ENCODE results near the gene INO80.

The INO80 gene

DNA sequence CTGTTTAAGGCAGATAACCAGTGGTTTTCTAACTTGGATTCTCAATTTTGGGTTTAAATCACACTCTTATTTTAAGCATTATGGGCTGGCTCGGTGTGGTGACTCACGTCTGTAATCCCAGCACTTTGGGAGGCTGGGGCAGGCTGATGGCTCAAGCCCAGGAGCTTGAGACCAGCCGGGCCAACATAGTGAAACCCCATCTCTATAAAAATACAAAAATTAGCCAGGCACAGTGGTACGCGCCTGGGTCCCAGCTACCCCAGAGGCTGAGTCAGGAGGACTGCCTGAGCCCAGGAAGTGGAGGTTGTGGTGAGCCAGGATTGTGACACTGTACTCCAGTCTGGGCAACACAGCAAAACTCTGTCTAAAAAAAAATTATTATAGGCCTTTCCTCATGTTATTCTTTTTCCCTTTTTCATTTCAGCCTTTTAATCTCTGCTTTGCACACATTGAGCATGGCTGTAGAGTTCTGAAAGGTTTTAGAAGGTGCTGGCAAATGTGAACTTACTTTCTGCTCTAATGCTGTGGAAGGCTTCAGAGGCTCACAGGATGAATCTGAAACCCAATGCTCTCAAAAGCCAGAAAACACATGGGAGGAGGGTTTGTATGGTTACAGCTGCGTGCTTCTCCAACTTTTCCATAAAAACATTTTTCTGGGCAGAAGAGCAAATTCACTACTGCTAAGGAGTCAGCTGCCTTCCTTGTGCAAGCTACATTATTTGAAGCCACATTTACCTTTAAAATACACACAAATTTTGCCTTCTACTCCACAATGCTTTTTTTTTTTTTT lies 130.3 kb downstream of the INO80 start:
- Histone ChIP-seq H3K27ac (ENCODE audit: low read length) (no peak overlapping the region), H3K4me3 (ENCODE audit: low read length in 2 of 2) (no peak overlapping the region), H3K9ac (ENCODE audit: low read length in 2 of 2) (no peak overlapping the region), H3K27me3 (ENCODE audit: control insufficient read depth in 1 of 2, insufficient read depth in 2 of 2, low read length in 2 of 2) (no peaks in the 10 kb centered on the region), H3K36me3 (ENCODE audit: control insufficient read depth in 2 of 2, insufficient read depth in 2 of 2, low read length in 2 of 2) (peaks cover 60 to 61% of the 10 kb centered on the region in 2 donors), H3K9me3 (ENCODE audit: control insufficient read depth in 2 of 2, low read length in 2 of 2) (no peaks in the 10 kb centered on the region), H3K4me1 (ENCODE audit: control insufficient read depth, insufficient read depth, low read length) (no peaks in the 10 kb centered on the region)

DNA sequence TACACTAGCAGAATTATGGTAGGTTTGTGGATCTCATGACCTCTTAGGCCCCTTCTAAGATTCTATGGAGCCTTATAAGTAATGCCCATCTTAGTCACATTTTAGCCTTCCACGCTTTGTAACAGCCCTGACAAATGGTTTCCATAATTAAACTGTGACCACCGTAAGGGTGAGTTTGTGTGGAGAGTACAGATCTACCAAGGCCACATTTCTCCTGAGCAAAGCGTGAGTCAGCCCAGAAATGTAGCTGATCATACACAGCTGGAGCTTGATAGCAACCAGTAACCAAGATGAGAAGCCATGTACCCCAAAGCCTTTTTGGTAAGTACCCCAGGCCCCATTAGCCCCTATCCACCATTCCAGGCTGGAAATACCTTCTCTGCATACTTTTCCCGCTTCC lies 131.1 kb downstream of the INO80 start:
- Histone ChIP-seq H3K27me3 (ENCODE audit: control insufficient read depth in 1 of 2, insufficient read depth in 2 of 2, low read length in 2 of 2) (no peaks in the 10 kb centered on the region), H3K27ac (ENCODE audit: low read length) (no peak overlapping the region), H3K9ac (ENCODE audit: low read length in 2 of 2) (no peak overlapping the region), H3K36me3 (ENCODE audit: control insufficient read depth in 2 of 2, insufficient read depth in 2 of 2, low read length in 2 of 2) (peaks cover 62 to 68% of the 10 kb centered on the region in 2 donors), H3K4me3 (ENCODE audit: low read length in 2 of 2) (no peak overlapping the region), H3K4me1 (ENCODE audit: control insufficient read depth, insufficient read depth, low read length) (no peaks in the 10 kb centered on the region), H3K9me3 (ENCODE audit: control insufficient read depth in 2 of 2, low read length in 2 of 2) (no peaks in the 10 kb centered on the region)

DNA sequence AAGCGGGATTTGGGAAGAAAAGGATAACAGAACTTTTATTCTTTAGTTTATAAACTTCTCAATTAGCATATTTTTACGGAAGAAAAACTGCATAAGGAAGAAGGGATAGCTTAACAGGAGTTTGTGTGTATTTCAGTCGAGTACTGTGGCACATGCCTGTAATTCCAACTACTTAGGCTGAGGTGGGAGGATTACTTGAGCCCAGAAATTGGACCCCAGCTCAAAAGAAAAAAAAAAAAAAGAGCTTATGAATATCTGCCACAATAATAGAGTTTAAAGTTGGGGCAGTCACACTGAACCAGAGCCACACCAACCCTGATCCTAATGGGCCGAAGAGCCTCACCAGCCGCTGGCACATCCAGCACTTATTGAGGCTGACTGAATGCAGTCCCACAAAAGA lies 131.7 kb downstream of the INO80 start:
- H3K9ac ChIP-seq (ENCODE audit: low read length in 2 of 2): no peak overlapping the region
- H3K36me3 ChIP-seq (ENCODE audit: control insufficient read depth in 2 of 2, insufficient read depth in 2 of 2, low read length in 2 of 2): peaks cover 68 to 73% of the 10 kb centered on the region in 2 donors
- H3K9me3 ChIP-seq (ENCODE audit: control insufficient read depth in 2 of 2, low read length in 2 of 2): no peaks in the 10 kb centered on the region
- H3K4me1 ChIP-seq (ENCODE audit: control insufficient read depth, insufficient read depth, low read length): no peaks in the 10 kb centered on the region
- H3K27me3 ChIP-seq (ENCODE audit: control insufficient read depth in 1 of 2, insufficient read depth in 2 of 2, low read length in 2 of 2): no peaks in the 10 kb centered on the region
- no peak overlapping the region for H3K4me3 ChIP-seq (ENCODE audit: low read length in 2 of 2)
- no peak overlapping the region for H3K27ac ChIP-seq (ENCODE audit: low read length)

DNA sequence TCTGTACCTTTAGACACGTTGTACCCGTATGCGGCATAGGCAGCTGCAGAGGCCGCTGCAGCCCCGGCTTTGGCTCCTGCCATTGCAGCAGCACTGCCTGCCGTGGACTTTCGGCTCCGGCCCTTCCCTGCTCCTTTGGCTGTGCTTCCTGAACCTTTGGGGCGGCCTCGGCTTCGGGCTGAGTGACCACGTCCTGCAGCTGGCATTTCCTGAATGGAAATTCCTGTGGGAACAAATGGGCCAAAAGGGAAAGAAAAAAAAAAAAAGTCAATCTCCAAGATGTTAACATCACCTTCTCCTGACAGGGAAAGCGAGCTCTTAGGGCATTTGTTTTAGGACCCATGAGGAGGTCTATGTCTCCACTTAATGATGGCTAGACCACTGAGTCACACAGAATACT lies 133.2 kb downstream of the INO80 start:
- H3K4me3 ChIP-seq (ENCODE audit: low read length in 2 of 2): no peak overlapping the region
- no peaks in the 10 kb centered on the region for H3K4me1 ChIP-seq (ENCODE audit: control insufficient read depth, insufficient read depth, low read length)
- no peaks in the 10 kb centered on the region for H3K27me3 ChIP-seq (ENCODE audit: control insufficient read depth in 1 of 2, insufficient read depth in 2 of 2, low read length in 2 of 2)
- H3K9ac ChIP-seq (ENCODE audit: low read length in 2 of 2): no peak overlapping the region
- no peaks in the 10 kb centered on the region for H3K9me3 ChIP-seq (ENCODE audit: control insufficient read depth in 2 of 2, low read length in 2 of 2)
- no peak overlapping the region for H3K27ac ChIP-seq (ENCODE audit: low read length)
- peaks cover 72 to 79% of the 10 kb centered on the region in 2 donors for H3K36me3 ChIP-seq (ENCODE audit: control insufficient read depth in 2 of 2, insufficient read depth in 2 of 2, low read length in 2 of 2)

DNA sequence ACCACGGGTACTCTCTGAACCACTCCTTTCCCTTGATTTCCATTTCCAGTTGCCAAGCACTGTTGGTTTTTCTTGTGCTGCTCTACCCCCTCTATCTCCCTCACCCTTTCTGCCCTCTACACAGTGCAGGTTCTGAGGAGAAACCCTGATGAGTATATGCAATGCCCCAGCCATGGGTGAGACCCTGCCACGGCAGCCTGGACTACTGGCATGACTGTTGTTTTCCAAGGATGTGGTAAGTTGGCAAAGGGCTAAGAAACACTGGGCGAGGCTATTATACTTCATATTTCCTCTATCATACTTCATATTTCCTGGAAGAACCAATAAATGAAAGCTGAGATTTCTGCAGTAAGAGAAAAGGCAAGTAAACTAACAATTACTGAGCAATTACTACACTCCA lies 134.9 kb downstream of the INO80 start:
- Histone ChIP-seq H3K9me3 (ENCODE audit: control insufficient read depth in 2 of 2, low read length in 2 of 2) (no peaks in the 10 kb centered on the region), H3K27ac (ENCODE audit: low read length) (no peak overlapping the region), H3K9ac (ENCODE audit: low read length in 2 of 2) (no peak overlapping the region), H3K36me3 (ENCODE audit: control insufficient read depth in 2 of 2, insufficient read depth in 2 of 2, low read length in 2 of 2) (peaks cover 69 to 75% of the 10 kb centered on the region in 2 donors), H3K27me3 (ENCODE audit: control insufficient read depth in 1 of 2, insufficient read depth in 2 of 2, low read length in 2 of 2) (no peaks in the 10 kb centered on the region), H3K4me3 (ENCODE audit: low read length in 2 of 2) (no peak overlapping the region), H3K4me1 (ENCODE audit: control insufficient read depth, insufficient read depth, low read length) (no peaks in the 10 kb centered on the region)

DNA sequence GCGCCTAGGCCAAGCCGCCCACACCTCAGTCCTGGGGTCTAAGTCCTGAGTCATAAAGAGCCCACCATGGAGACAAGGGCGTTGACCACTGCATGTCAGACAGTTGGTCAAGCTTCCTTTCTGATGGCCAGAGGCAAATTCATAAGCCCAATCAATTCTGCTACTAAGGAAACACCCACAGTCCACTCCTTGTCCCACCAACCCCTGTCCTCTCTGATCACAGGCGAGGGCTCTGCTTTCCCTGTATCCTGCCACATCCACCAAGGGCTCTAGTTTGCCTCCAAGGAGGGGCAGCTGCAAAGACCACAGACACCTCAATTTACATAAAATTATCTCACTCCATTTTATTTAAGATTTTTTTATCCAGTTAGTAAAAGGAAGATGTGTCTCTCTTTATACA lies 137.5 kb downstream of the INO80 start:
- Histone ChIP-seq H3K27ac (ENCODE audit: low read length) (no peak overlapping the region), H3K9ac (ENCODE audit: low read length in 2 of 2) (no peak overlapping the region), H3K9me3 (ENCODE audit: control insufficient read depth in 2 of 2, low read length in 2 of 2) (no peaks in the 10 kb centered on the region), H3K27me3 (ENCODE audit: control insufficient read depth in 1 of 2, insufficient read depth in 2 of 2, low read length in 2 of 2) (no peaks in the 10 kb centered on the region), H3K4me3 (ENCODE audit: low read length in 2 of 2) (no peak overlapping the region), H3K4me1 (ENCODE audit: control insufficient read depth, insufficient read depth, low read length) (peaks cover 5% of the 10 kb centered on the region), H3K36me3 (ENCODE audit: control insufficient read depth in 2 of 2, insufficient read depth in 2 of 2, low read length in 2 of 2) (peaks cover 50 to 54% of the 10 kb centered on the region in 2 donors)

DNA sequence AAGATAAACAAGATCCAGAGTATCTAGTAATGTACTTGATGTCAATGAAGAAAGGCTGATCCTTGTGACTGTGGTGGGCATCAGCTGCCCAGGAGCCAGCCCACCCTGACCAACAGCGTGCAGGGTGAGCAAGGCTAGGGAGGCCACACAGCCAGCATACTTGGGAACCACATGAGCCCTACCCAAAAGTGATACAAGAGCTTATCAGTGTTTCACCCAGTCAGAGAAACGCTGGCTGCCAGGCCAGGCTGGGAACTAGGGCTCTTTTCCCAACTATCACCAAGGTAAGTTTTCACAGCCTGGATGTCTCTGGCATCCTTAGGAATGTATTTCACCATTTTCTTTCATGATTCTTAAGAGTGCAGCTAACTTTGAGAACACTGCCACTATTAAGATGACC lies 137.9 kb downstream of the INO80 start:
- Histone ChIP-seq H3K9me3 (ENCODE audit: control insufficient read depth in 2 of 2, low read length in 2 of 2) (no peaks in the 10 kb centered on the region), H3K36me3 (ENCODE audit: control insufficient read depth in 2 of 2, insufficient read depth in 2 of 2, low read length in 2 of 2) (peaks cover 47 to 50% of the 10 kb centered on the region in 2 donors)

DNA sequence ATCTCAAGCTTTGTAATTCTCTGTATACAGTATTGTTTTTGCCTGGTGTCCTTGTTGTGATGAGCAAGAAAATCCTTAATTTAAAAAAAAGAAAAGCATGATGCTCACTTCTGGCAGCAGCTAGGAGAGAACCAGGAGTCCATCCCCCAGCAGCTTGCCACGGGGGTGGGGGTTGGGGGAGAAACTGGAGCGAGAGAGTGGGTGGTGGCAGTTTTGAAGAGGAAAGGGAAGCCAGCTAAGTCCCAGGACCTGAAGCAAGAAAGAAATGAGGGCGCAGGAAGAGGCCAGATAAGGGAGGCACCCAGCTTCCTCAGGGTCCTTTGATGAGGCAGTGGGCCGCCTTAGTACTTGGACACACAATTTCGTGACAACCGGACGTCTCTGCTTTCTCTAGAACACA lies 139.3 kb downstream of the INO80 start:
- Histone ChIP-seq H3K9me3 (ENCODE audit: control insufficient read depth in 2 of 2, low read length in 2 of 2) (no peaks in the 10 kb centered on the region), H3K4me3 (ENCODE audit: low read length in 2 of 2) (no peak overlapping the region), H3K4me1 (ENCODE audit: control insufficient read depth, insufficient read depth, low read length) (peaks cover 5% of the 10 kb centered on the region), H3K27me3 (ENCODE audit: control insufficient read depth in 1 of 2, insufficient read depth in 2 of 2, low read length in 2 of 2) (no peaks in the 10 kb centered on the region), H3K36me3 (ENCODE audit: control insufficient read depth in 2 of 2, insufficient read depth in 2 of 2, low read length in 2 of 2) (peaks cover 34 to 39% of the 10 kb centered on the region in 2 donors), H3K9ac (ENCODE audit: low read length in 2 of 2) (no peak overlapping the region), H3K27ac (ENCODE audit: low read length) (no peak overlapping the region)

More for the DNA sequence above, 137.9 kb downstream of the INO80 start:
- Histone ChIP-seq H3K4me1 (ENCODE audit: control insufficient read depth, insufficient read depth, low read length) (peaks cover 5% of the 10 kb centered on the region), H3K27me3 (ENCODE audit: control insufficient read depth in 1 of 2, insufficient read depth in 2 of 2, low read length in 2 of 2) (no peaks in the 10 kb centered on the region), H3K9ac (ENCODE audit: low read length in 2 of 2) (no peak overlapping the region), H3K4me3 (ENCODE audit: low read length in 2 of 2) (no peak overlapping the region), H3K27ac (ENCODE audit: low read length) (no peak overlapping the region)

DNA sequence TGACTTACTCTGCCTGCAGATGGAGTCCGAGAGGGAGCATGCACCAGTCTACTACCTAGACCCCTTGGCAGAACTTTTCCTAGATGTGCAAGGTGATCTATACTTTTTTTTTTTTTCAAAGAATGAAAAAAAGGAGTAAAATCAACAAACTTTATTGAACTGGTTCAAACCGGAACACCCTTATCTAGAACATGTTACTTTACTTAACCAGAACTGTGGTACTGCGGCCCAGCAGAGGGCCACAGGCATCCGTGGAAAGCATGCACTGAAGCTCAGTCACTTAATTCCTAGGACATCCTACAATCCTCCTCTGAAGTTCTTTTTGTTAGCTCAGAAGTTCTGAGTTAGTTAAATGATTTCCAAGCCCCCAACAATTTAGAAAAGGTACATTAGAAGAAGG lies 141.2 kb downstream of the INO80 start:
- Histone ChIP-seq H3K9ac (ENCODE audit: low read length in 2 of 2) (no peak overlapping the region), H3K4me3 (ENCODE audit: low read length in 2 of 2) (no peak overlapping the region), H3K9me3 (ENCODE audit: control insufficient read depth in 2 of 2, low read length in 2 of 2) (no peaks in the 10 kb centered on the region), H3K36me3 (ENCODE audit: control insufficient read depth in 2 of 2, insufficient read depth in 2 of 2, low read length in 2 of 2) (peaks cover 14 to 24% of the 10 kb centered on the region in 2 donors), H3K4me1 (ENCODE audit: control insufficient read depth, insufficient read depth, low read length) (peaks cover 5% of the 10 kb centered on the region), H3K27me3 (ENCODE audit: control insufficient read depth in 1 of 2, insufficient read depth in 2 of 2, low read length in 2 of 2) (no peaks in the 10 kb centered on the region), H3K27ac (ENCODE audit: low read length) (no peak overlapping the region)

DNA sequence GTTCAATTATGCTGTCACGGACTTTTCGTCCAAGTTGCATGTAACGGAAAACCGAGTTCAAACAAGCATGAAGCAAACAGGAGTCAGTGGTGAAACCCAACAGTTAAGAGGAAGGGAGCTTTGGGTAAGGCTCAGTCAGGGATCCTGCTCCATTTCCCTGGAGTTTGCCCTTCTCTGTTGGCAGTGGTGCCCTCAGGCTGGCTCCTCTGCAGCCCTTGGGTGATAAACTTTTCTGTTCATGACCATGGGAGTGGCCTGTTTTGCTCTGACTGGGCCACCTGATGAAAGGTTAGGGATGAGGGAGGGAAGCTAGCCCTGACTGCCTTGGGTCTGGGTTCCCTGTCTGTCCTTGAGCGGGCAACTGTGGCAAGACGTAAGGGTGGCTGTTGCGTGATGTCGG lies 146.7 kb downstream of the INO80 start:
- Histone ChIP-seq H3K27me3 (ENCODE audit: control insufficient read depth in 1 of 2, insufficient read depth in 2 of 2, low read length in 2 of 2) (no peaks in the 10 kb centered on the region), H3K9ac (ENCODE audit: low read length in 2 of 2) (no peak overlapping the region), H3K9me3 (ENCODE audit: control insufficient read depth in 2 of 2, low read length in 2 of 2) (no peaks in the 10 kb centered on the region), H3K4me3 (ENCODE audit: low read length in 2 of 2) (no peak overlapping the region), H3K36me3 (ENCODE audit: control insufficient read depth in 2 of 2, insufficient read depth in 2 of 2, low read length in 2 of 2) (no peaks in the 10 kb centered on the region), H3K4me1 (ENCODE audit: control insufficient read depth, insufficient read depth, low read length) (peaks cover 2% of the 10 kb centered on the region), H3K27ac (ENCODE audit: low read length) (no peak overlapping the region)

DNA sequence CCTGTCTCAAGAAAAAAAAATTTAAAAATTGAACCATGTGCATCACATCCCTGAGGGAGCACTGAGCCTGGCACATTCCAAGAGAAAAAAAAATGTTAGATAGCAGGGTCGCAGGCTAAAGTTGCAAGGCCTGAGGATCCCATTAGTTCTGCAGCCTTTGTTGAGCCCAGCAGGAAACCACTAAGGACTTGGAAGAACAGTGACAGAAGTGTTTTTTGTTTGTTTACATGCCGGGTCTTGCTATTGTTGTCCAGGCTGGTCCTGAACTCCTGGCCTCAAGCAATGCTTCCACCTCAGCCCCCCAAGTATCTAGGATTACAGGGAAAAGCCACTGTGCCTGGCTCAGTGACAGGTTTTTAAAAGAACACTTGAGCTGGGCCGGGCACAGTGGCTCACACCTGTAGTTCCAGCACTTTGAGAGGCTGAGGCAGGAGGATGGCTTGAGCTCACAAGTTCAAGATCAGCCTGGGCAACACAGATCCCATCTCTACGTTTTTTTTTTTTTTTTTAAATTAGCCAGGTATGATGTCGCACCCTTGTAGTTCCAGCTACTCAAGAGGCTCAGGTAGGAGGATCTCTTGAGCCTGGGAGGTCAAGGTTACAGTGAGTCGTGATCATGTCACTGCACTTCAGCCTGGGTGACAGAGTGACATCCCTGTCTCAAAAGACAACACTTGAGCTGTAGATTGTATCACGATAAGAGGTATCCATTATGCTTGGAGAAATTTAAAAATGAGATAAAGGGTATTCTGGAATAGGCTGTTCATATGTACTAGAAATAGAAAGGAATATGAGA lies 147.6 kb downstream of the INO80 start:
- Histone ChIP-seq H3K36me3 (ENCODE audit: control insufficient read depth in 2 of 2, insufficient read depth in 2 of 2, low read length in 2 of 2) (no peaks in the 10 kb centered on the region), H3K4me1 (ENCODE audit: control insufficient read depth, insufficient read depth, low read length) (peaks cover 2% of the 10 kb centered on the region), H3K9ac (ENCODE audit: low read length in 2 of 2) (no peak overlapping the region), H3K27ac (ENCODE audit: low read length) (no peak overlapping the region), H3K27me3 (ENCODE audit: control insufficient read depth in 1 of 2, insufficient read depth in 2 of 2, low read length in 2 of 2) (no peaks in the 10 kb centered on the region), H3K4me3 (ENCODE audit: low read length in 2 of 2) (no peak overlapping the region), H3K9me3 (ENCODE audit: control insufficient read depth in 2 of 2, low read length in 2 of 2) (no peaks in the 10 kb centered on the region)

Data from stomach smooth muscle (tissue), 2 donors.